NB4 (cell line): Measurements from ENCODE around the gene SEC11A.

Experiments
- POLR2A ChIP-seq: IDR thresholded peaks from 2 replicates; pipeline ENCODE4 v1.6.1; 2011; ENCODE audit warnings: mild to moderate bottlenecking; ENCODE audit not compliant: insufficient read length; ENCODE audit errors: extremely low read depth
- TF ChIP-seq, protein P1 (sequence below): IDR thresholded peaks from one replicate; pipeline ENCODE4 v1.5.1; 2012; ENCODE audit warnings: low read depth, low read length

DNA sequence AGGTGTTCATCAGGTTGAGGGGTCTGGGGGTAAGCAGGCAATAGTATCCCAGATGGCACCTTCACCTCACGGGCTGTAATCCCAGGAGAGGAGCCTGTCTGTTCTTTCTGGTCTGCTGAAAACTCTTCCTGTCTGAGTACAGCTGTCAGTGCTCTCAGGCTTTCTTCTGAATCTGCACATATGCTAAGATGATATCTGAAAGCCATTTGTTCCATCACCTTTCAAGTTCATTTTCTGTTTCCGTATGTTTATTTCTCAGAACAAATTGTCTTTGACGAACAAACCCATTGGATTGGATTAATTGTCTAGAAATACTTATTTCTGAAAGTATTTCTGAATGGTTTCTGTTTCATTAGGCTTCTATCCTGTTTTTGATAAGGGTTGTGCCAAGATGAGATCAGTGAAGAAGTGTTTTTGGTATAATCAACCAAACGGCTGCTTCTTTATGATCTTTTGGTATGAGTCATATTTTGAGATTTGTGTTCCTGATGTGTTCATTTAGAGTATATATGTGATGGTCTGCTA lies 45.7 kb upstream of the SEC11A start:
- TF ChIP-seq, protein P1, sequence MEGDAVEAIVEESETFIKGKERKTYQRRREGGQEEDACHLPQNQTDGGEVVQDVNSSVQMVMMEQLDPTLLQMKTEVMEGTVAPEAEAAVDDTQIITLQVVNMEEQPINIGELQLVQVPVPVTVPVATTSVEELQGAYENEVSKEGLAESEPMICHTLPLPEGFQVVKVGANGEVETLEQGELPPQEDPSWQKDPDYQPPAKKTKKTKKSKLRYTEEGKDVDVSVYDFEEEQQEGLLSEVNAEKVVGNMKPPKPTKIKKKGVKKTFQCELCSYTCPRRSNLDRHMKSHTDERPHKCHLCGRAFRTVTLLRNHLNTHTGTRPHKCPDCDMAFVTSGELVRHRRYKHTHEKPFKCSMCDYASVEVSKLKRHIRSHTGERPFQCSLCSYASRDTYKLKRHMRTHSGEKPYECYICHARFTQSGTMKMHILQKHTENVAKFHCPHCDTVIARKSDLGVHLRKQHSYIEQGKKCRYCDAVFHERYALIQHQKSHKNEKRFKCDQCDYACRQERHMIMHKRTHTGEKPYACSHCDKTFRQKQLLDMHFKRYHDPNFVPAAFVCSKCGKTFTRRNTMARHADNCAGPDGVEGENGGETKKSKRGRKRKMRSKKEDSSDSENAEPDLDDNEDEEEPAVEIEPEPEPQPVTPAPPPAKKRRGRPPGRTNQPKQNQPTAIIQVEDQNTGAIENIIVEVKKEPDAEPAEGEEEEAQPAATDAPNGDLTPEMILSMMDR = no peak
- TF ChIP-seq POLR2A = no peak
